HUES6 (cell line): ENCODE data around the gene ASB5.

ENCODE experiments used
- H3K27ac ChIP-seq: 2 replicates; pipeline ENCODE4 v1.7.0; 2013; ENCODE audit warnings: low read depth, mild to moderate bottlenecking, low read length, inconsistent platforms
- H3K27me3 ChIP-seq: 2 replicates; pipeline ENCODE4 v1.6.1; 2013; ENCODE audit warnings: low read length; ENCODE audit not compliant: control insufficient read depth, insufficient read depth
- H3K36me3 ChIP-seq: 2 replicates; pipeline ENCODE4 v1.6.1; 2013; ENCODE audit warnings: low read length; ENCODE audit not compliant: control insufficient read depth, insufficient read depth
- H3K4me1 ChIP-seq: 2 replicates; pipeline ENCODE4 v1.6.1; 2013; ENCODE audit warnings: low read length; ENCODE audit not compliant: control insufficient read depth, insufficient read depth
- H3K4me3 ChIP-seq: 2 replicates; pipeline ENCODE4 v1.5.1; 2013; ENCODE audit warnings: low read depth, low read length
- H3K9ac ChIP-seq: one replicate; pipeline ENCODE4 v1.6.1; 2013; ENCODE audit warnings: mild to moderate bottlenecking, low read length
- H3K9me3 ChIP-seq: 2 replicates; pipeline ENCODE4 v1.6.1; 2013; ENCODE audit warnings: low read depth, low read length; ENCODE audit not compliant: control insufficient read depth, insufficient read depth

Gene ASB5

GRCh38 chr4:176268963-176269362 is at the start of gene ASB5:
Gene ASB5, minus strand, starts transcription at chr4:176269222. Its CDS starts 114 bp downstream, at chr4:176269108.
- no peaks in the 10 kb centered on the region for H3K36me3 ChIP-seq
- no peaks in the 10 kb centered on the region for H3K4me1 ChIP-seq
- no peaks in the 10 kb centered on the region for H3K9me3 ChIP-seq
- no peak within 1 kb of the TSS for H3K9ac ChIP-seq
- no peak within 1 kb of the TSS for H3K27ac ChIP-seq
- no peak within 1 kb of the TSS for H3K4me3 ChIP-seq
- no peaks in the 10 kb centered on the region for H3K27me3 ChIP-seq

- H3K27me3 ChIP-seq, result no peaks in the 10 kb centered on the region
- H3K36me3 ChIP-seq, result no peaks in the 10 kb centered on the region
- no peak overlapping the region for H3K9ac ChIP-seq
- H3K4me1 ChIP-seq, result no peaks in the 10 kb centered on the region
- H3K9me3 ChIP-seq, result no peaks in the 10 kb centered on the region
- H3K4me3 ChIP-seq, result no peak overlapping the region
- H3K27ac ChIP-seq, result no peak overlapping the region
These were observed 44.7 kb upstream of the ASB5 start for GRCh38 chr4:176313596-176314336.

- H3K27me3 ChIP-seq, result peaks cover 4% of the 10 kb centered on the region; the same call in 1 of the 2 replicates
- no peak overlapping the region for H3K27ac ChIP-seq
- no peak overlapping the region for H3K9ac ChIP-seq
- no peaks in the 10 kb centered on the region for H3K36me3 ChIP-seq
- H3K4me1 ChIP-seq, result no peaks in the 10 kb centered on the region
- H3K9me3 ChIP-seq, result no peaks in the 10 kb centered on the region
- H3K4me3 ChIP-seq, result no peak overlapping the region
These were observed 40.8 kb upstream of the ASB5 start for GRCh38 chr4:176309772-176310171.

- Histone ChIP-seq H3K36me3 (no peaks in the 10 kb centered on the region), H3K27me3 (peaks cover 7% of the 10 kb centered on the region; the same call in 1 of the 2 replicates), H3K9me3 (no peaks in the 10 kb centered on the region), H3K4me3 (no peak overlapping the region), H3K9ac (no peak overlapping the region), H3K27ac (no peak overlapping the region), H3K4me1 (peaks cover 6% of the 10 kb centered on the region; the same call in 1 of the 2 replicates)
These were observed 40.0 kb upstream of the ASB5 start for GRCh38 chr4:176309046-176309445.

- no peak overlapping the region for H3K9ac ChIP-seq
- H3K4me3 ChIP-seq, result no peak overlapping the region
- H3K4me1 ChIP-seq, result peaks cover 6% of the 10 kb centered on the region; the same call in 1 of the 2 replicates
- peaks cover 7% of the 10 kb centered on the region; the same call in 1 of the 2 replicates for H3K27me3 ChIP-seq
- H3K27ac ChIP-seq, result no peak overlapping the region
- H3K36me3 ChIP-seq, result no peaks in the 10 kb centered on the region
- H3K9me3 ChIP-seq, result no peaks in the 10 kb centered on the region
These were observed 39.4 kb upstream of the ASB5 start for GRCh38 chr4:176308441-176308840.

GRCh38 chr4:176307666-176307930 is 38.6 kb upstream of the ASB5 start:
- no peak overlapping the region for H3K27ac ChIP-seq
- no peaks in the 10 kb centered on the region for H3K36me3 ChIP-seq
- H3K27me3 ChIP-seq, result peaks cover 7% of the 10 kb centered on the region; the same call in 1 of the 2 replicates
- no peak overlapping the region for H3K9ac ChIP-seq
- no peak overlapping the region for H3K4me3 ChIP-seq
- H3K4me1 ChIP-seq, result peaks cover 6% of the 10 kb centered on the region; the same call in 1 of the 2 replicates
- no peaks in the 10 kb centered on the region for H3K9me3 ChIP-seq

- Histone ChIP-seq H3K9ac (no peak overlapping the region), H3K27ac (no peak overlapping the region), H3K27me3 (peaks cover 7% of the 10 kb centered on the region; the same call in 1 of the 2 replicates), H3K9me3 (no peaks in the 10 kb centered on the region), H3K4me3 (no peak overlapping the region), H3K36me3 (no peaks in the 10 kb centered on the region), H3K4me1 (peaks cover 6% of the 10 kb centered on the region; the same call in 1 of the 2 replicates)
These were observed 38.0 kb upstream of the ASB5 start for GRCh38 chr4:176306837-176307665.

- Histone ChIP-seq H3K27ac (no peak overlapping the region), H3K4me3 (no peak overlapping the region), H3K9ac (no peak overlapping the region), H3K4me1 (peaks cover 6% of the 10 kb centered on the region; the same call in 1 of the 2 replicates), H3K36me3 (no peaks in the 10 kb centered on the region), H3K27me3 (peaks cover 7% of the 10 kb centered on the region; the same call in 1 of the 2 replicates), H3K9me3 (no peaks in the 10 kb centered on the region)
These were observed 34.9 kb upstream of the ASB5 start for GRCh38 chr4:176303938-176304337.

GRCh38 chr4:176302283-176303275 is 33.6 kb upstream of the ASB5 start:
- H3K27me3 ChIP-seq, result peaks cover 6% of the 10 kb centered on the region; the same call in 1 of the 2 replicates
- H3K27ac ChIP-seq, result no peak overlapping the region
- peaks cover 6% of the 10 kb centered on the region; the same call in 1 of the 2 replicates for H3K4me1 ChIP-seq
- H3K36me3 ChIP-seq, result no peaks in the 10 kb centered on the region
- H3K4me3 ChIP-seq, result no peak overlapping the region
- H3K9me3 ChIP-seq, result no peaks in the 10 kb centered on the region
- H3K9ac ChIP-seq, result no peak overlapping the region

- Histone ChIP-seq H3K9me3 (no peaks in the 10 kb centered on the region), H3K9ac (no peak overlapping the region), H3K36me3 (no peaks in the 10 kb centered on the region), H3K4me1 (peaks cover 10% of the 10 kb centered on the region; the same call in 1 of the 2 replicates), H3K27me3 (peaks cover 3% of the 10 kb centered on the region; the same call in 1 of the 2 replicates), H3K4me3 (no peak overlapping the region), H3K27ac (no peak overlapping the region)
These were observed 31.5 kb upstream of the ASB5 start for GRCh38 chr4:176300565-176300964.
